ENCODE results near the gene CRYBB2. TPM values are rescaled to one million over a fixed set of nuclear protein-coding genes. Genes with fewer than 3 reads are reported as not detected.

CRYBB2 gene
- total RNA-seq, 2 experiments from 2014 or later = not detected

GRCh38 chr22:25199731-25200520 is 19.5 kb upstream of the CRYBB2 start, which contains the start of gene CRYBB3:
CRYBB3 (plus strand) TSS chr22:25199858; CDS start chr22:25201397, 1,539 bp downstream.
- H3K4me3 Mint-ChIP-seq = no peak within 1 kb of the TSS
- Histone ChIP-seq H3K36me3 (ENCODE audit: insufficient read depth, low read length) (no peaks in the 10 kb centered on the region), H3K9me3 (ENCODE audit: control insufficient read depth in 1 of 2, insufficient read depth in 1 of 2, low read length in 2 of 2) (no peaks in the 10 kb centered on the region), H3K27me3 (ENCODE audit: control insufficient read depth in 1 of 2, insufficient read depth in 2 of 2, low read length in 2 of 2) (no peaks in the 10 kb centered on the region), H3K4me1 (ENCODE audit: insufficient read depth, low read length) (no peaks in the 10 kb centered on the region), H3K27ac (ENCODE audit: low read depth in 1 of 2, low read length in 2 of 2) (no peak within 1 kb of the TSS), H3K4me3 (ENCODE audit: low read length) (no peak within 1 kb of the TSS)
- ChIA-PET POLR2A (no interaction called here), CTCF (no interaction called here)
- ATAC-seq (ENCODE audit: poor library complexity) (no peak), DNase-seq (no peak)
- no peaks in the 10 kb centered on the region for H3K27me3 Mint-ChIP-seq
- no peaks in the 10 kb centered on the region for H3K4me1 Mint-ChIP-seq (ENCODE audit: low read depth)
- no peaks in the 10 kb centered on the region for H3K9me3 Mint-ChIP-seq
- intact Hi-C loops (cut with DNase I, micrococcal nuclease) = loop anchor here in 1 of 2 experiments (5.0 kb wide), 1 partner anchor 1162 kb away; no protein-coding TSS in a partner anchor
- H3K36me3 Mint-ChIP-seq (ENCODE audit: low read depth) = peaks cover 18% of the 10 kb centered on the region
- TF ChIP-seq CTCF (IDR thresholded peaks at IDR 0.05) = no peak
- no peak within 1 kb of the TSS for H3K27ac Mint-ChIP-seq

- Mint-ChIP-seq H3K4me3 (no peak overlapping the region), H3K27ac (no peak overlapping the region), H3K27me3 (no peaks in the 10 kb centered on the region), H3K9me3 (no peaks in the 10 kb centered on the region), H3K36me3 (ENCODE audit: low read depth) (peaks cover 15% of the 10 kb centered on the region), H3K4me1 (ENCODE audit: low read depth) (no peaks in the 10 kb centered on the region)
- DNase-seq (no peak), ATAC-seq (ENCODE audit: poor library complexity) (no peak)
- H3K36me3 ChIP-seq (ENCODE audit: insufficient read depth, low read length) = no peaks in the 10 kb centered on the region
- no peak overlapping the region for H3K27ac ChIP-seq (ENCODE audit: low read depth in 1 of 2, low read length in 2 of 2)
- H3K4me3 ChIP-seq (ENCODE audit: low read length) = no peak overlapping the region
- no peaks in the 10 kb centered on the region for H3K27me3 ChIP-seq (ENCODE audit: control insufficient read depth in 1 of 2, insufficient read depth in 2 of 2, low read length in 2 of 2)
- ChIA-PET CTCF (no interaction called here), POLR2A (no interaction called here)
- no peaks in the 10 kb centered on the region for H3K4me1 ChIP-seq (ENCODE audit: insufficient read depth, low read length)
- no peaks in the 10 kb centered on the region for H3K9me3 ChIP-seq (ENCODE audit: control insufficient read depth in 1 of 2, insufficient read depth in 1 of 2, low read length in 2 of 2)
- no peak for TF ChIP-seq CTCF (IDR thresholded peaks at IDR 0.05)
- intact Hi-C loops (cut with DNase I, micrococcal nuclease) = loop anchor here in 1 of 2 experiments (5.0 kb wide), 1 partner anchor 1161 kb away; no protein-coding TSS in a partner anchor
Measured at GRCh38 chr22:25200967-25201366, 18.5 kb upstream of the CRYBB2 start.

DNA sequence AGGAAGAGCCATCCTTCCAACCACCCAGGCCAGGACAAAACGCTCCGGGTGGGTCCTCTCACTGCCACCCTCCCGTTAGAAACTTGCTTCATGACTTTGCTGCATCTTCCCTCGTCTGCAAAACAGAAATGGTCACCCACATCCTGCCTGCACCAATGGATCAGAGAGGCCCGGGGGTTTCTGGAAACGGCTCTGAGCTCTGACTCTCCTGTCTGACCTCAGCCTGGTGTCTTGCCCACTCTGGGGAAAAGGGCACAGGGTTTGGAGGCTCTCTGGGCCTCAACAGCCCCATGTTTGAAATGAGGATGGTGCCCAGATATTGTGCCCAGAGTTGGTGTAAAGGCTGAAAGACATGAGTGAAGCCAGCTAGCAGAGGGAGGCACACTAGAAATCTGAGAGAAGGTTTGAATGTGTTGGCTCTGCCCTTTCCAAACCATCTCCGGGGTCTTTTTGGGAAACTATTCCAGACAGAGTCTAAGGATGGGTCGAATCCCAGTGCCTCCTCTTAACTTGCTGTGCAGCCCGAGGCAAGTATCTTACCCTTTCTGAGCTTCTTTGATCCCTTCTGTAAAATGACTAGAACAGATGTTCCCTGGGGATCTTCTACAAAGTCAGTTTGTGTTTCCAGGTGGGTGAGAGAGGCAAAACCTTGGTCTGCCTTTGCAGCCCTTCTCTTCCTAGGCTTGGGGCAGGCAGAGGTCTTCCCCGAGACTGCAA is 17.7 kb upstream of the CRYBB2 start:
- Mint-ChIP-seq H3K4me1 (ENCODE audit: low read depth) (no peaks in the 10 kb centered on the region), H3K27ac (no peak overlapping the region), H3K27me3 (no peaks in the 10 kb centered on the region), H3K9me3 (no peaks in the 10 kb centered on the region), H3K36me3 (ENCODE audit: low read depth) (peaks cover 9% of the 10 kb centered on the region), H3K4me3 (no peak overlapping the region)
- no peak for TF ChIP-seq CTCF (IDR thresholded peaks at IDR 0.05)
- intact Hi-C loops (cut with DNase I, micrococcal nuclease) = loop anchor here in 1 of 2 experiments (5.0 kb wide), 1 partner anchor 1161 kb away; no protein-coding TSS in a partner anchor
- Histone ChIP-seq H3K4me1 (ENCODE audit: insufficient read depth, low read length) (no peaks in the 10 kb centered on the region), H3K9me3 (ENCODE audit: control insufficient read depth in 1 of 2, insufficient read depth in 1 of 2, low read length in 2 of 2) (no peaks in the 10 kb centered on the region), H3K36me3 (ENCODE audit: insufficient read depth, low read length) (no peaks in the 10 kb centered on the region), H3K27ac (ENCODE audit: low read depth in 1 of 2, low read length in 2 of 2) (no peak overlapping the region), H3K27me3 (ENCODE audit: control insufficient read depth in 1 of 2, insufficient read depth in 2 of 2, low read length in 2 of 2) (no peaks in the 10 kb centered on the region), H3K4me3 (ENCODE audit: low read length) (no peak overlapping the region)
- DNase-seq (no peak), ATAC-seq (ENCODE audit: poor library complexity) (no peak)
- CTCF ChIA-PET = interaction anchor here (0.8 to 1.1 kb wide), 2 partner anchors 9 to 37 kb away, joined by 3 read pairs; no protein-coding TSS in a partner anchor
- POLR2A ChIA-PET = no interaction called here

All from CD4-positive, alpha-beta T cell (primary cell).